Ovary (tissue), 3 donors: ENCODE results near the gene MYRIP.

Experiments
- POLR2A ChIP-seq: fragments of 450-650 bp; IDR thresholded peaks from one replicate; pipeline ENCODE4 v1.6.1; 2017; ENCODE audit warnings: antibody characterized with exemption, mild to moderate bottlenecking, moderate library complexity
- TF ChIP-seq, protein P1 (sequence below), 3 donors: fragments of 450-650 bp in 2 of 3; fragments of 200-600 bp in 1 of 3; IDR thresholded peaks; one replicate each; pipeline versions ENCODE4 v1.5.1 to v1.8.0; 2016 to 2022; ENCODE audit warnings: antibody characterized with exemption in 3 of 3, mild to moderate bottlenecking in 1 of 3
- donor health status: DM: no; HTN: no; CAD: no.

DNA sequence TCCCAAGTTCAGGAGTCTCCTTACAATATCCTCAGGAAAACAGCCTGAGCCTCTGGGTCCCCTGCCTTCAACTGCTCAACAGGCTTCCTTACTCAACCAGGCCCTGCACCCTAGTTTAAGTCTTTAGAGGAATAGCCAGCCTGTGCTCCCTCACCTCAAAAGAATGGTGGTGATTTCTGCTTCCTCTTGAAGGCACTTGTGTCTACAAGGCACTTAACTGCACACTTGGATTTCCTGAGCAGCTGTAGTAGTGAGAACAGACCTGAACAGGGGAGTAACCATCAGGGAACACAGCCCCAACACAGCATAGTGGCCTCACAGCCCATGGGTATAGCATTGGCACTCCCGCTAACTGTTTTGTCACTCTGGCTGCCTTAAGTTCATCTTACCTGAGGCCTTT, 244.3 kb downstream of the MYRIP start:
- no peak for TF ChIP-seq POLR2A
- TF ChIP-seq, protein P1, sequence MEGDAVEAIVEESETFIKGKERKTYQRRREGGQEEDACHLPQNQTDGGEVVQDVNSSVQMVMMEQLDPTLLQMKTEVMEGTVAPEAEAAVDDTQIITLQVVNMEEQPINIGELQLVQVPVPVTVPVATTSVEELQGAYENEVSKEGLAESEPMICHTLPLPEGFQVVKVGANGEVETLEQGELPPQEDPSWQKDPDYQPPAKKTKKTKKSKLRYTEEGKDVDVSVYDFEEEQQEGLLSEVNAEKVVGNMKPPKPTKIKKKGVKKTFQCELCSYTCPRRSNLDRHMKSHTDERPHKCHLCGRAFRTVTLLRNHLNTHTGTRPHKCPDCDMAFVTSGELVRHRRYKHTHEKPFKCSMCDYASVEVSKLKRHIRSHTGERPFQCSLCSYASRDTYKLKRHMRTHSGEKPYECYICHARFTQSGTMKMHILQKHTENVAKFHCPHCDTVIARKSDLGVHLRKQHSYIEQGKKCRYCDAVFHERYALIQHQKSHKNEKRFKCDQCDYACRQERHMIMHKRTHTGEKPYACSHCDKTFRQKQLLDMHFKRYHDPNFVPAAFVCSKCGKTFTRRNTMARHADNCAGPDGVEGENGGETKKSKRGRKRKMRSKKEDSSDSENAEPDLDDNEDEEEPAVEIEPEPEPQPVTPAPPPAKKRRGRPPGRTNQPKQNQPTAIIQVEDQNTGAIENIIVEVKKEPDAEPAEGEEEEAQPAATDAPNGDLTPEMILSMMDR (IDR thresholded peaks at IDR 0.05), result no peak
